H9 (cell line): ENCODE data around the gene SPAG6. TPM values are rescaled to one million over a fixed set of nuclear protein-coding genes. Genes with fewer than 3 reads are reported as not detected.

Source experiments
- DNase-seq: peaks from one replicate; pipeline ENCODE4 v3.0.0-alpha.2; 2017
- H2AFZ ChIP-seq: one replicate; pipeline ENCODE4 v1.6.1; 2013; ENCODE audit warnings: mild to moderate bottlenecking, low read length, control low read depth, moderate library complexity
- H2AK5ac ChIP-seq: 2 replicates; pipeline ENCODE4 v1.6.1; 2013; ENCODE audit warnings: low read length, control low read depth, mixed read lengths; ENCODE audit not compliant: insufficient read length
- H2BK120ac ChIP-seq: one replicate; pipeline ENCODE4 v1.6.1; 2013; ENCODE audit warnings: low read depth, mild to moderate bottlenecking, low read length, control low read depth, inconsistent platforms; ENCODE audit not compliant: poor library complexity, severe bottlenecking
- H2BK12ac ChIP-seq: 2 replicates; pipeline ENCODE4 v1.6.1; 2013; ENCODE audit warnings: low read length, control low read depth, mixed read lengths, low read depth; ENCODE audit not compliant: insufficient read length
- H2BK15ac ChIP-seq: 2 replicates; pipeline ENCODE4 v1.6.1; 2013; ENCODE audit warnings: low read depth, low read length, control low read depth
- H2BK20ac ChIP-seq: one replicate; pipeline ENCODE4 v1.6.1; 2013; ENCODE audit warnings: low read depth, mild to moderate bottlenecking, low read length, control low read depth, inconsistent platforms; ENCODE audit not compliant: poor library complexity, severe bottlenecking
- H2BK5ac ChIP-seq: 2 replicates; pipeline ENCODE4 v1.6.1; 2013; ENCODE audit warnings: low read length, control low read depth, mixed read lengths; ENCODE audit not compliant: insufficient read length
- H3K14ac ChIP-seq: 2 replicates; pipeline ENCODE4 v1.6.1; 2013; ENCODE audit warnings: low read length, control low read depth; ENCODE audit not compliant: insufficient read depth
- H3K18ac ChIP-seq: 2 replicates; pipeline ENCODE4 v1.6.1; 2013; ENCODE audit warnings: low read depth, mild to moderate bottlenecking, mixed read lengths, low read length, control low read depth; ENCODE audit not compliant: insufficient read length
- H3K23ac ChIP-seq: 2 replicates; pipeline ENCODE4 v1.6.1; 2013; ENCODE audit warnings: low read length, control low read depth, mixed read lengths, low read depth; ENCODE audit not compliant: insufficient read length
- H3K23me2 ChIP-seq: 2 replicates; pipeline ENCODE4 v1.6.1; 2013; ENCODE audit warnings: low read depth, mild to moderate bottlenecking, mixed read lengths, low read length, control low read depth; ENCODE audit not compliant: insufficient read length, poor library complexity, severe bottlenecking
- H3K27ac ChIP-seq: 2 replicates; pipeline ENCODE4 v1.5.1; 2013; ENCODE audit warnings: low read length, control low read depth, mixed read lengths, low read depth; ENCODE audit not compliant: insufficient read length
- H3K27me3 ChIP-seq: 2 replicates; pipeline ENCODE4 v1.6.1; 2013; ENCODE audit warnings: low read length, control low read depth, inconsistent platforms; ENCODE audit not compliant: insufficient read depth
- H3K4ac ChIP-seq: 2 replicates; pipeline ENCODE4 v1.6.1; 2013; ENCODE audit warnings: low read depth, mild to moderate bottlenecking, control low read depth, inconsistent platforms, low read length, moderate library complexity
- H3K4me1 ChIP-seq: 2 replicates; pipeline ENCODE4 v1.6.1; 2013; ENCODE audit warnings: low read length, control low read depth, inconsistent platforms; ENCODE audit not compliant: insufficient read depth
- H3K4me2 ChIP-seq: 2 replicates; pipeline ENCODE4 v1.6.1; 2013; ENCODE audit warnings: low read length, control low read depth, mixed read lengths; ENCODE audit not compliant: insufficient read length, insufficient read depth
- H3K56ac ChIP-seq: 2 replicates; pipeline ENCODE4 v1.6.1; 2013; ENCODE audit warnings: low read depth, mild to moderate bottlenecking, mixed read lengths, low read length, control low read depth; ENCODE audit not compliant: insufficient read length
- H3K79me1 ChIP-seq: 2 replicates; pipeline ENCODE4 v1.6.1; 2013; ENCODE audit warnings: low read depth, mild to moderate bottlenecking, moderate library complexity, low read length, control low read depth, inconsistent platforms; ENCODE audit not compliant: insufficient read depth, poor library complexity, severe bottlenecking
- H3K79me2 ChIP-seq: 2 replicates; pipeline ENCODE4 v1.6.1; 2013; ENCODE audit warnings: low read length, control low read depth, inconsistent platforms; ENCODE audit not compliant: insufficient read depth
- H3K9ac ChIP-seq: 2 replicates; pipeline ENCODE4 v1.6.1; 2013; ENCODE audit warnings: low read length, control low read depth, mixed read lengths; ENCODE audit not compliant: insufficient read length; ENCODE audit errors: extremely low read depth
- H3K9me3 ChIP-seq: one replicate; pipeline ENCODE4 v1.6.1; 2013; ENCODE audit warnings: low read depth, low read length, inconsistent platforms; ENCODE audit not compliant: control insufficient read depth
- H3T11ph ChIP-seq: one replicate; pipeline ENCODE4 v1.6.1; 2013; ENCODE audit warnings: mild to moderate bottlenecking, low read length, control low read depth, inconsistent platforms
- H4K20me1 ChIP-seq: one replicate; pipeline ENCODE4 v1.6.1; 2013; ENCODE audit not compliant: control insufficient read depth, insufficient read length, insufficient read depth
- H4K5ac ChIP-seq: 2 replicates; pipeline ENCODE4 v1.6.1; 2013; ENCODE audit warnings: low read depth, mild to moderate bottlenecking, mixed read lengths, low read length, control low read depth; ENCODE audit not compliant: insufficient read length
- H4K8ac ChIP-seq: replicated peaks from 2 replicates; pipeline ENCODE4 v1.6.1; 2013; ENCODE audit warnings: low read length, control low read depth, mixed read lengths, low read depth; ENCODE audit not compliant: insufficient read length
- H4K91ac ChIP-seq: 2 replicates; pipeline ENCODE4 v1.6.1; 2013; ENCODE audit warnings: low read depth, mild to moderate bottlenecking, moderate library complexity, mixed read lengths, low read length, control low read depth; ENCODE audit not compliant: insufficient read length
- H3K27ac Mint-ChIP-seq, 3 experiments: 2 replicates in 2 of 3; 3 replicates in 1 of 3; pipeline ENCODE4 v1.8.0; 2020 to 2021; ENCODE audit warnings: mixed read lengths in 3 of 3, mild to moderate bottlenecking in 1 of 3, moderate library complexity in 1 of 3
- H3K27me3 Mint-ChIP-seq: 2 replicates; pipeline ENCODE4 v1.8.0; 2021; ENCODE audit warnings: low read depth, mild to moderate bottlenecking, moderate library complexity, mixed read lengths
- H3K36me3 Mint-ChIP-seq, 3 experiments: 2 replicates in 2 of 3; 3 replicates in 1 of 3; pipeline ENCODE4 v1.8.0; 2020 to 2021; ENCODE audit warnings: low read depth in 3 of 3, mixed read lengths in 3 of 3; ENCODE audit not compliant: insufficient read depth in 1 of 3
- H3K4me1 Mint-ChIP-seq, 2 experiments: 2 replicates each; pipeline ENCODE4 v1.8.0; 2020; ENCODE audit warnings: mixed read lengths in 2 of 2
- H3K4me3 Mint-ChIP-seq, 2 experiments: 2 replicates in 1 of 2; 3 replicates in 1 of 2; pipeline ENCODE4 v1.8.0; 2020 to 2021; ENCODE audit warnings: mild to moderate bottlenecking in 2 of 2, mixed read lengths in 2 of 2, moderate library complexity in 1 of 2
- H3K9me3 Mint-ChIP-seq, 2 experiments: 2 replicates in 1 of 2; 3 replicates in 1 of 2; pipeline ENCODE4 v1.8.0; 2020; ENCODE audit warnings: mild to moderate bottlenecking in 2 of 2, mixed read lengths in 2 of 2, moderate library complexity in 1 of 2
- whole genome bisulfite sequencing: extraction: QIAGEN DNeasy Blood & Tissue Kit; methylation state at CpG from one replicate; pipeline ENCODE4 v1.1.7; 2013; ENCODE audit warnings: missing lambda C conversion rate, low lambda C conversion rate, mixed read lengths; ENCODE audit not compliant: insufficient read length; ENCODE audit errors: extremely low coverage; 5-methylcytosine and 5-hydroxymethylcytosine counted together
- total RNA-seq: library from RNA; stranded (reverse); gene quantifications from 2 replicates; pipeline ENCODE4 v1.2.1, GENCODE V29; 2021
- TF ChIP-seq, protein P1 (sequence below): fragments of 200-600 bp; sonication (generic); conservative IDR thresholded peaks from 3 replicates; pipeline ENCODE4 v1.8.0; 2021; ENCODE audit warnings: antibody characterized with exemption, mild to moderate bottlenecking

The SPAG6 gene
- total RNA-seq, 1 experiment from 2014 or later: 0.24 TPM

DNA sequence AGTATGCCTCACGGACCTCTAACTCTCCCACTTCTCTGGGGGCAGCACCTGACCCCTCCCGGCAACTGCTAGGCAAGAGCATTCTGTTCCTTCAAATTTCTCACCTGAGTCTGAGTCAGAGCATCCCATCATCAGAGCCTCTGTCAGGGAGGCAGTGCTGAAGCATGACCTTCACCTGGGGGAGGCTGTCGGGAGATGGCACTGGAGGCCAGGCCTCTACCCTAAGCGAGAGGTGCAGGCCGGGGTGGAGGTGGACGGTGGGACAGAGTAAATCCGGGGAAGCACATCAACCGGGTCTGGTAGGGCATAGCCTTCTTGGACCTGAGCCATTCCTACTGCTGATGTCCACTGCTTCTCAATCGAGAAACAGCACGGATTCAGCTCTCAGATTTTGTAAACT lies 90.4 kb downstream of the SPAG6 start:
- Mint-ChIP-seq H3K4me3 (peak overlapping the region in 1 of 2 experiments; percentile 37; a peak in 1 of 5 replicates), H3K27me3 (peaks cover 78% of the 10 kb centered on the region), H3K4me1 (peaks cover 9 to 10% of the 10 kb centered on the region in 2 experiments), H3K9me3 (no peaks in the 10 kb centered on the region; a peak in 2 of 5 replicates), H3K36me3 (no peaks in the 10 kb centered on the region), H3K27ac (no peak overlapping the region)
- H3K27ac ChIP-seq: no peak overlapping the region
- H3K14ac ChIP-seq: no peak overlapping the region
- no peak overlapping the region for H4K5ac ChIP-seq
- H3K23ac ChIP-seq: no peak overlapping the region
- peaks cover 14% of the 10 kb centered on the region for H3K23me2 ChIP-seq
- no peaks in the 10 kb centered on the region for H4K20me1 ChIP-seq
- DNase-seq: no peak
- no peak overlapping the region for H2BK15ac ChIP-seq
- no peaks in the 10 kb centered on the region for H3K79me2 ChIP-seq
- no peak overlapping the region for H2BK20ac ChIP-seq
- H3K18ac ChIP-seq: no peak overlapping the region
- no peaks in the 10 kb centered on the region for H3K4me1 ChIP-seq
- H3K4me2 ChIP-seq: no peak overlapping the region
- H3T11ph ChIP-seq: no peak overlapping the region
- H3K56ac ChIP-seq: no peak overlapping the region
- no peak overlapping the region for H4K8ac ChIP-seq
- no peak overlapping the region for H4K91ac ChIP-seq
- H3K27me3 ChIP-seq: peaks cover 31% of the 10 kb centered on the region; the same call in 1 of the 2 replicates
- no peaks in the 10 kb centered on the region for H3K79me1 ChIP-seq
- no CpG with 5 or more reads among the region's 10 CpGs for WGBS
- no peak overlapping the region for H3K9ac ChIP-seq
- H2BK5ac ChIP-seq: no peak overlapping the region
- TF ChIP-seq, protein P1, sequence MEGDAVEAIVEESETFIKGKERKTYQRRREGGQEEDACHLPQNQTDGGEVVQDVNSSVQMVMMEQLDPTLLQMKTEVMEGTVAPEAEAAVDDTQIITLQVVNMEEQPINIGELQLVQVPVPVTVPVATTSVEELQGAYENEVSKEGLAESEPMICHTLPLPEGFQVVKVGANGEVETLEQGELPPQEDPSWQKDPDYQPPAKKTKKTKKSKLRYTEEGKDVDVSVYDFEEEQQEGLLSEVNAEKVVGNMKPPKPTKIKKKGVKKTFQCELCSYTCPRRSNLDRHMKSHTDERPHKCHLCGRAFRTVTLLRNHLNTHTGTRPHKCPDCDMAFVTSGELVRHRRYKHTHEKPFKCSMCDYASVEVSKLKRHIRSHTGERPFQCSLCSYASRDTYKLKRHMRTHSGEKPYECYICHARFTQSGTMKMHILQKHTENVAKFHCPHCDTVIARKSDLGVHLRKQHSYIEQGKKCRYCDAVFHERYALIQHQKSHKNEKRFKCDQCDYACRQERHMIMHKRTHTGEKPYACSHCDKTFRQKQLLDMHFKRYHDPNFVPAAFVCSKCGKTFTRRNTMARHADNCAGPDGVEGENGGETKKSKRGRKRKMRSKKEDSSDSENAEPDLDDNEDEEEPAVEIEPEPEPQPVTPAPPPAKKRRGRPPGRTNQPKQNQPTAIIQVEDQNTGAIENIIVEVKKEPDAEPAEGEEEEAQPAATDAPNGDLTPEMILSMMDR: no peak
- no peaks in the 10 kb centered on the region for H3K9me3 ChIP-seq
- H3K4ac ChIP-seq: no peak overlapping the region
- no peak overlapping the region for H2BK12ac ChIP-seq
- H2AK5ac ChIP-seq: no peak overlapping the region
- no peak overlapping the region for H2AFZ ChIP-seq
- no peak overlapping the region for H2BK120ac ChIP-seq
